Vagina (tissue), 2 donors: ENCODE results near the gene NAGS.

ENCODE experiments used
- POLR2A ChIP-seq, 2 donors: fragments of 450-650 bp; IDR thresholded peaks; one replicate each; pipeline ENCODE4 v1.6.1; 2017; ENCODE audit warnings: antibody characterized with exemption in 2 of 2, mild to moderate bottlenecking in 2 of 2, moderate library complexity in 2 of 2
- POLR2AphosphoS5 ChIP-seq, 2 donors: sonication (generic); formaldehyde crosslinking; IDR thresholded peaks; one replicate each; pipeline ENCODE4 v1.9.0; 2017; ENCODE audit warnings: antibody characterized with exemption in 2 of 2, mild to moderate bottlenecking in 2 of 2, low read depth in 1 of 2; ENCODE audit not compliant: insufficient read depth in 1 of 2

- TF ChIP-seq POLR2A (IDR thresholded peaks at IDR 0.05) = no peak
- no peak for TF ChIP-seq POLR2AphosphoS5 (IDR thresholded peaks at IDR 0.05; ENCODE audit: insufficient read depth in 1 of 2, low read depth in 1 of 2)
Measured at GRCh38 chr17:43982171-43982570, 22.3 kb upstream of the NAGS start.
